ENCODE data around the gene ROBO1.

- TF ChIP-seq CTCF (IDR thresholded peaks at IDR 0.05; ENCODE audit: borderline replicate concordance, extremely low read depth, low read length, poor library complexity, severe bottlenecking) (no peak), EZH2 (IDR thresholded peaks at IDR 0.05; ENCODE audit: borderline replicate concordance, low read depth, low read length, severe bottlenecking) (no peak)
These were observed 973.4 kb downstream of the ROBO1 start for GRCh38 chr3:78794431-78794830.
